Forelimb muscle (tissue), 1 donor: Measurements from ENCODE around the gene ACTR8. TPM values are rescaled to one million over a fixed set of nuclear protein-coding genes. Genes with fewer than 3 reads are reported as not detected.
"Not testable (repeated sequence)": the region's sequence is repeated elsewhere in the genome, so short reads cannot be mapped to it uniquely, and the experiment has no call there.

Experiments used
- DNase-seq: peaks from one replicate; pipeline ENCODE4 v3.0.0-alpha.2; 2013; ENCODE audit warnings: low read depth
- polyA plus RNA-seq: library from polyadenylated mRNA; unstranded; fragments of 120-200 nt; gene quantifications from one replicate; pipeline ENCODE4 v1.2.1, GENCODE V29; 2013; ENCODE audit not compliant: insufficient read length

ACTR8 gene, protein sequence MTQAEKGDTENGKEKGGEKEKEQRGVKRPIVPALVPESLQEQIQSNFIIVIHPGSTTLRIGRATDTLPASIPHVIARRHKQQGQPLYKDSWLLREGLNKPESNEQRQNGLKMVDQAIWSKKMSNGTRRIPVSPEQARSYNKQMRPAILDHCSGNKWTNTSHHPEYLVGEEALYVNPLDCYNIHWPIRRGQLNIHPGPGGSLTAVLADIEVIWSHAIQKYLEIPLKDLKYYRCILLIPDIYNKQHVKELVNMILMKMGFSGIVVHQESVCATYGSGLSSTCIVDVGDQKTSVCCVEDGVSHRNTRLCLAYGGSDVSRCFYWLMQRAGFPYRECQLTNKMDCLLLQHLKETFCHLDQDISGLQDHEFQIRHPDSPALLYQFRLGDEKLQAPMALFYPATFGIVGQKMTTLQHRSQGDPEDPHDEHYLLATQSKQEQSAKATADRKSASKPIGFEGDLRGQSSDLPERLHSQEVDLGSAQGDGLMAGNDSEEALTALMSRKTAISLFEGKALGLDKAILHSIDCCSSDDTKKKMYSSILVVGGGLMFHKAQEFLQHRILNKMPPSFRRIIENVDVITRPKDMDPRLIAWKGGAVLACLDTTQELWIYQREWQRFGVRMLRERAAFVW
- polyA plus RNA-seq = 24.6 TPM

DNA sequence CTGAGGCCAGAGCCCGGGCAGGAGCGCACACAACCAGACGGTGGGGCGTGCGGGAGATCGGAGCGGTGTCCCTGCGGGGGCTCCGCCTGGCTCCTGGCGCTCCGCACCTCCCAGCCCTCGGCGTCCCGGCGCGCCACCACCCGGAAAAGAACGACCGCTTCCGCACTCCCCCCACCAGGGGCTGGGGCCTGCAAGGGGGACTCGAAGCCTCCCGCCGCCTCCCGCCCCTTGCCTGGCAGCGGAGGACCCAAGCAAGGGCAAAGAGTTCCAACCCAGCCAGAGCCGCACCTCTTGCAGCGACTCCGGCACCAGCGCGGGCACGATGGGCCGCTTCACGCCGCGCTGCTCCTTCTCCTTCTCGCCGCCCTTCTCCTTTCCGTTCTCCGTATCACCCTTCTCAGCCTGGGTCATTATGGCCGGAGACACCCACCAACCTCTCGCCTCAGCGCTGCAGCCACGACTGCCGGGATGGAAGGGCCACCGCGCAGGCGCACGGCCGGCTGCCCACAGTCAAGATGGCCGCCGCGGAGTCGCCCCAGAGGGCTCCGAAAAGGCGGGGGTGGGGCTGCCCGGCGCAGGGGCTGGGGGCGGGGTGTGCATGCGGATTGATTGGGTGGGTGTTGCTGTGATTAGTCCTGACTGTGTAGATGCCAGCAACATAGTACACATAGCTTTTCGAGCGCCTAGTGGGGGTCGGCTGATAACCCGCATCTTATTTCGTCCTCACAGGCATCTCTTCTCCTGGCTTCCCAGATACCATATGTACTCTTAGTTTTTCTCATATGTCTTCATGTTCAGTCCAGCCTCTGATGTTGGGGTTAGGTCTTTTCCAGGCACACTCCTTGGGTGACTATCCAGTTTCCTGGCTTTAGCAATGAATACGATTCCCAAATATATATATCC, at the start of gene ACTR8:
Gene ACTR8 (minus strand): TSS at position 462 of the 903 bp plus-strand sequence. CDS start 51 bp downstream, at position 411.
- no peak for DNase-seq

DNA sequence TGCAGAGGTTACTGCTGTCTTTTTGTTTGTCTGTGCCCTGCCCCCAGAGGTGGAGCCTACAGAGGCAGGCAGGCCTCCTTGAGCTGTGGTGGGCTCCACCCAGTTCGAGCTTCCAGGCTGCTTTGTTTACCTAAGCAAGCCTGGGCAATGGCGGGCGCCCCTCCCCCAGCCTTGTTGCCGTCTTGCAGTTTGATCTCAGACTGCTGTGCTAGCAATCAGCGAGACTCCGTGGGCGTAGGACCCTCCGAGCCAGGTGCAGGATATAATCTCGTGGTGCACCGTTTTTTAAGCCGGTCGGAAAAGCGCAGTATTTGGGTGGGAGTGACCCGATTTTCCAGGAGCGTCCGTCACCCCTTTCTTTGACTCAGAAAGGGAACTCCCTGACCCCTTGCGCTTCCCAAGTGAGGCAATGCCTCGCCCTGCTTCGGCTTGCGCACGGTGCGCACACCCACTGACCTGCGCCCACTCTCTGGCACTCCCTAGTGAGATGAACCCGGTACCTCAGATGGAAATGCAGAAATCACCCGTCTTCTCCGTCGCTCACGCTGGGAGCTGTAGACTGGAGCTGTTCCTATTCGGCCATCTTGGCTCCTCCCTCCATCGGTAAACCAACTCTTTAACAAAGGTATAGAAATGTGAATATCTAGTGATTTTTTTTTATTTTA, 45.4 kb upstream of the ACTR8 start:
- not testable (repeated sequence) for DNase-seq

DNA sequence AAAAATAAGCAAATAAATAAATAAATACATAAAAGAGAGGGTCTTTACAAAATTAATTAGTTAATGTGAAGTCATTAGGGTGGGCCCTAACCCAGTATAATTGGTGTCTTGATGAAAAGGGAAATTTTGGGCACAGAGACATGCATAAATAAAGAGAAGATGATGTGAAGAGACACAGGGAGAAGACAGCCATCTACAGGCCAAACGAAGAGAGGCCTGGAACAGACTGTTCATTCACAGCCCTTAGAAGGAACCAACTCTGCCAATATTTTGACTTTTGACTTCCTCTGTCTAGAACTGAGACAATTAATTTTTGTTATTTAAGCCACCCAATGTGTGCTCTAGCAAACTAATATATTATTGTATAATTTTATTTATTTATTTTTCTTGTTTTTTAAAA, 39.3 kb upstream of the ACTR8 start:
- no peak for DNase-seq

DNA sequence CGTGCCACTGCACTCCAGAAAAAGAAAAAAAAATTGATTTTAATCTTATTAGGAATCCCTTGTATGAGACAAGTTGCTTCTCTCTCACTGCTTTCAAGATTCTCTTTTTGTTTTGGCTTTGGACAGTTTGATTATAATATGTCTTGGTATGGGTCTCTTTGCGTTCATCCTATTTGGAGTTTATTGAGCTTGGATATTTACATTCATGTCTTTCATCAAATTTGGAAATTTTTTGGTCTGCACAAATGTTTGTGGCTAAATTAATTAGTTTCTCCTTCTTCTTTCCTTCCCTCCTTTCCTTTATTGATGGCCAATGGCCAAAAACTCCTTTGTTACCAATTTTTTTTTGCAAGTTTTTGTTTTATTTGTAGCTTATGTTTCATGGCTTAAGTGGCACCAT, 37.8 kb upstream of the ACTR8 start:
- no peak for DNase-seq

DNA sequence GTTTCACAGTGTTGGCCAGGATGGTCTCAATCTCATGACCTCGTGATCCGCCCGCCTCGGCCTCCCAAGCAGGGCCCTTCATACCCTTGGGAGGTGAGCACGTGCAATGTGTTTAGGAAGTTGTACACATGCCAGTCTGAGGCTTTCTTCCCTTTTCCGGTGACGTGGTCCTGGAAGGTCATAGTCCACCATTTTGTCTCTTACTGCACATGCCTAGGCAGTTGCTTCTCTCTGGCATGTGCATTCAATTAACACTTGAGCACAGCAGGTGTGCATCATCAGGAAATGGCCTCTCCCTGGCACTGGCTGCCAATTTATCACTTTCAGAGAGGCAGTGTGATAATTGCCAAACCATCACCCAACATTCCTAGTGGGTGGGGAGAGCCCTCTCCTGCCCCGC, 31.4 kb upstream of the ACTR8 start:
- DNase-seq = no peak

DNA sequence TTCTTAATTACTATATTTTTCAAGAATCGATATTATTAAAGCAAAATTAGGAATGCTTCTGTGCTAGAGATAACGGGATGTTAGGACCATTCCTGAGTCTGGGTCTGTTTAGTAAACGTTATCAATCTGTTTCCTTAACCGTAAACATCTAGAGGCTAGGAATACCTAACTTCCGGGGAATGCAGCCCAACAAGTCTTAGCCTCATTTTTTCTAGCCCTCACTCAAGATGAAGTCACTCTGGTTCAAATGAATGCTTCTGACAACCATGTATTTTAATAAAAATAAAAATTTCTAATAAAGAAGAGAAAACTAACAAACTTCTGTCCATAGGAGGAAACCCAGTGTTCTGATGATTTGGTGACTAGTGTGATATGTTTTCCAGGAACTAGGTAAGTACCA, 20.8 kb upstream of the ACTR8 start:
- no peak for DNase-seq

DNA sequence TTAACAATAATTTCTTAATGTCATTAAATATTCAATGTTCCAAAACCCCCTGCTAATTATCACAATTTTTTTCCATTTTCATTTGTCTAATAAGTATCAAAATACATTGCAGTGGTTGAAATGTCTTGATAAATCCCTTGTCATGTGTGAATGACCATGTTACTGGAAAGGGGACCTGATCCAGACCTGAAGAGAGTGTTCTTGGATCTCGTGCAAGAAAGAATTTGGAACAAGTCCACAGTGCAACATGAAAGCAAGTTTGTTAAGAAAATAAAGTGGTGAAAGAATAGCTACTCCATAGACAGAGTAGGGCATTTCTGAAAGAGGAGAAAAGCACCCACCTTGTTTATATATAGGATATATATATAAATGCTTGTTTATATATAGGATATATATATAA, 20.1 kb upstream of the ACTR8 start:
- no peak for DNase-seq

DNA sequence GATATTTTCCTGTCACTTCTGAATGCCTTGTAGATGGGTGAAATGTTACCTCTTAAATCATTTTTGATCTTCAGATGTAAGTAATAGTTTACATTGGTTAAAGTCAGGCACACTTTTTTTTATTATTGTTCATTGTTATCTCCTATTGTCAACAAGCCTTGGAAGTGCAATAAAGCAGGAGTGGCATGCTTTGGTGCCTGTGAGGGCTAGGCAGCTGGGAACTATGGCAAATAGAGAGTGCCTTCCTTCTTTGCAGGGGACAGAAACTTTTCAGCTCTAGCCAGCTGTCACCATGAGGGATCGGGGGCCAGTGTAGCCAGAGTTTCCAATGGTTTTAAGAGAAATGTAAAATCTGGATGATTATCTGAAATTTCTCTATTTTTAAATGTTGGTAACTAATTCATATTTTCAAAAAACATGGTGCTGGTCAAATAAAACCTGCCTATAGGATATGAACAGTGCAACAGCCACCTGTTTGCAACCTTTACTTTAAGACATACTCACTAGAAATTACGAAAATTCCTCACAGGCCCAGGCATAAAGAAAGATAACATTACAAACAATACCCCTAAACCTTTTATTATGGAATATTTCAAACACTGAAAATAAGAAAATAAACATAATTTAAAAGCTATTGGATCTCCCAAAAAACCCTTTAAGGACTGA, 18.8 kb upstream of the ACTR8 start:
- DNase-seq = no peak

DNA sequence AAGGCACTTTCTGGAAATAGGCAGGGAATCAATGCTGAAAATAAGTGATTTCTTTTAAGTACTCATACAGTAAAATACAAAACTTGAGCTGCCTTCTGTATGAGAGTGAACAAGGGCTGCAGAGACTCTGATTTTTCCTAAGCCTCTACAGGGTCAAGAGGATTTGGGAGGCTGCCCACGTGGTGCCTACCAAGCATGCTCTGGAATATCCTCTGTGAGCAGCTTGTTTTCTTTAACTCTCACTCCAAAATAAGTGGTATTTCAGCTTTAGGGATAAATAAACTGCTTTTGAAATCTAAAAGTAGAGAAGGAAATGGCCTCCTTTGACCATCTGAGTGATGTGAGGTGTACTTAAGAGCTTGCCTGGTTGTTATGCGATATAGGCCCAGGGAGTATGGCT, 17.8 kb upstream of the ACTR8 start:
- DNase-seq = no peak

DNA sequence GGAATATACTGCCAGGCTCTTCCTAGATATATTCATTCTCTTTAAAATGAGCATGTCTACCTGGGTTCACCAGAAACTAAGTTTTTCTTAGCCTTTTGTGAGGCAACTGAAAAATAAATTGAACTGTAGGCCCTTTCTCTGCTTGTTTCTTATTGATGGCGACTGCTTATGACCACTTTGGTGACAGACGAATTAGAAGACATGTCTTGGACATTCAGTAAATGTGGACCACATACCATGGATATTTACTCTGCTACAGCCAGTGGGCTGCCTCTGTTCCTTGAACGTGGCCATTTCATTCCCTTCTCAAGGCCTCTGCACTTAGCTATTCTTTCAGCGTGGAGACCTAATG, 10.3 kb upstream of the ACTR8 start:
- no peak for DNase-seq

DNA sequence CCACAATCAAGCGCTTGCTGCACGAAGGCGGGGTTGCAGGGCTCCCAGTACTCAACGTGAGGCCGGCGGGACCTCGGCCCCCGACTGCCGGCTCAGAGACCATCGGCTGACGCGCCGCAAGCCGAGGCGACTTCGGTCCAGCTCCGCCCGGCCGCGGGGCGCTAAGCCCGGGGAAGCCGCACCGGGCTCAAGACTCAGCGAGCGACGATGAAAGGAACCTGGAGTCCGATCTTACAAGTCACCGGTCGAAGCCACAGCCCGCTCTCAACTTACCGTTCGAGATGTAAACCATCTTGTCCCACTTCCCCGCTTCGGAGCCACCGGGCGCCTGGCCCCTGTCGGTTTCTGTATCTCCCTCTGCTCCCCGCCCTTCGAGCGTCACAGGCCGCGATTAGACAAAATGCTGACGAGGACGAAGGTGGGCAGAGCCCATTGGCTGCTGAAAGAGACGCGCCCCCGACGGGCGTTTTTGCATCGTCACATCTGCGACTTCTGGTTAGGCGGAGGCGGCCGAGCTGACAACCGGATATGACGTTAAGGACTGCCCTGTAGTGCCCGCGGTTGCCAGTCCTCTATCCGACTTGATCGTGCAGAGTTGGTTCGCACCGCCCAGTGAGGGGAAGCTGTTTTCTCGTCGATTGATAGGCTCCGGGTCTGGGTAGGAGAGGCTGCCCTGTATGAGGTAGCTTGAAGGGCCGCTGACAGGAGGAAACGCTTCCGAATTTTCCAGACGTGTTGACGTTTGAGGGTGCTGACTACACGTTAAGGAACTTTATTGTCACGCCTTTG, 9.7 kb upstream of the ACTR8 start, which contains the start of gene SELENOK:
Gene SELENOK (minus strand): TSS at position 363 of the 789 bp plus-strand sequence.
- DNase-seq = peak; percentile 98

DNA sequence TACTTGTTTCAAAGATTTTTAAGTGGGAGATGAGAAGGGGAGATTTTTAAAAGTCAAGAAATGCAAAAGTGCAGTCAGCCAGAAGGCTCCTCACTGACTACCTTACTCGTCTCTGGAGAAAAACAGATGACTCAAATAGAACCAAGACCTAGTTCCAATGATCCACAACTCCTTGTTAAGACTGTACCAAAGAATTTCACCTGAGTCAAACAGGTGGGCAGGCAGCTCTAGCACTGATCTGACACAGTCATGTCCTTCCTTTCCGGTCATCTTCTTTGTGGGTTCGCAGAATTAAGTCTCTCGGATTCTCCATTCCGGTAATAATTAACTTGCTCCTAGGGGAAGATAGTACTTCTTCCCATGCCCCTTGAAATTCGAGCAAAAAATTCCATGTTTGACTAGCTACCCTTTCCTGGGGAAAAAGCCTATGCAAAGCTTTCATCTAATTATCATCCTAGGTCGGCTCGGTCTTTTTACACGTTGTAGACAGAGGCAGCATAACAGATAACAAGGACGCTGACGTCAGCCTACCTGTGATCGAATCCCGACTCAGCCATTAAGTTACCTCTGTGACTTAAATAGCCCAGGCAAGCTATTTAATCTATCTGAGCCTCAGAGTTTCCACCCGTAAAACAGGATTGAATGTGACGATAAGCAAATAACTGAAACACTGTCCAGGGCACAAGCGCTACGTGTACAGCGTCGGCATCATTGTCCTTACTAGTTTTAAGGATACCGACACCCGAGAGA, 8.9 kb upstream of the ACTR8 start:
- no peak for DNase-seq

DNA sequence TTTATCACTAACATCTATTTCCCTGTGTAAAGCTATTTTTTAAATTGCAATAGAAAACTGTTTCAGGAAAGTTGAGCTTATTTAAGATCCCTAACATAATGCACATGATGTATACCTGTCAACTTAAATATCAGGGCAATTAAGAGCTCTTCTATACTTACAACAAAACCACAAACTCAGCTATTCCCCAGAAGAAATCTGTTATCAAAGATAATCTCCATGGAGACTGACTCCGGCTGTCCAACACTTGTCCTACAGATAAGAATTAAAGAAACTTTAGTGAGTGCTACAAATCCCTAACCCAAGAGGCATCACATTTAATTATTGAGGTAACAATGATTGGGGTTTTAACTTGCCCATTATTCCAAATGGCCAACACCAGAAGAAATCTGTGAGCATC, 6.3 kb upstream of the ACTR8 start:
- no peak for DNase-seq

DNA sequence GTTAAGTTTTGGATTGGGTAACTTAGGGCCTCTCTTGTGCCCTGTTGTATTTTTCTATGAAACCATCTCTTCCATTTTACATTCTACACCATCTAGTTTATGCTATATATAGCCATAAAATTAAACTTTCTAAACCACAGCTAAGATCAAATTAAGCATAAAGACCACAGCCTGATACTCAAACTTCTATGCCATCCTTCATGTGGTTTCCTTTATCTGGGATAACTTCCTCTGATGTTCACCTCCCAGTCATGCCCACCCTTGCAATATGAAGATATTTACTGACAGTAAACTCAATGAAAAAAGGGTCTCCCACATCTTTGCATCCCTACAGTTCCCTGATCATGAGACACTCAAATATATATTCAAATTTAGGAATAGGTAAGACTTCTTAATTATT, 5.5 kb upstream of the ACTR8 start:
- DNase-seq = no peak

DNA sequence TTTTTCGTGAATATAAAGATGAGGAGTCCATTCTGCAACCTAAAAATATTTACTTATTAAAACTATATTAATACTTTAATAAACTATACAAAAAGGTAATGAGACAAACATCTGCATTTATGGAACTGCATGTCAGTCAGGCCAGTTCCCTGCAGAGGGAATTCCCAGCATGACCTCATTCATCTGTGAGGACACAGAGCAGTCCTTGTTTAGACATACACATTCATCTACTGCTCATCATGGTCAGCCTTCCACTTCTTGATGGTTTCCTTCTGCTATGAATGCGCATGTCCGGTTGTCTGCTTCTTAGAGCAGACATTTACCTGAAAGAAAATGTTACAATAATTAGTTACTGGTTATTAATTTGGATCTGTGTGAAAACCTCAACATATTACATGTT, 3.3 kb upstream of the ACTR8 start:
- no peak for DNase-seq

DNA sequence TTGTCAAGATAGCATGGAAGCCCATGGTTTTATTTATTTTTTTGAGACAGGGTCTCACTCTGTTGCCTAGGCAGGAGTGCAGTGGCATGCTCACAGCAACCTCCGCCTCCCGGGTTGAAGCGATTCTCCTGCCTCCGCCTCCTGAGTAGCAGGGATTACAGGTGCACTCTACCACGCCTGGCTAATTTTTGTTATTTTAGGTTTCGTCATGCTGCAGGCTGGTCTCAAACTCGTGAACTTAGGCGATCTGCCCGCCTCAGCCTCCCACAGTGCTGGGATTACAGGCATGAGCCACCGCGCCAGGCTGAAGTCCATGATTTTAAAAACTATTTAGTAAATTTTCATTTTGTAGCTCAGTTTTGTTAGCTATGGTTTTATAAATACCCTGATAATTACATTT, 2.7 kb upstream of the ACTR8 start:
- no peak for DNase-seq

DNA sequence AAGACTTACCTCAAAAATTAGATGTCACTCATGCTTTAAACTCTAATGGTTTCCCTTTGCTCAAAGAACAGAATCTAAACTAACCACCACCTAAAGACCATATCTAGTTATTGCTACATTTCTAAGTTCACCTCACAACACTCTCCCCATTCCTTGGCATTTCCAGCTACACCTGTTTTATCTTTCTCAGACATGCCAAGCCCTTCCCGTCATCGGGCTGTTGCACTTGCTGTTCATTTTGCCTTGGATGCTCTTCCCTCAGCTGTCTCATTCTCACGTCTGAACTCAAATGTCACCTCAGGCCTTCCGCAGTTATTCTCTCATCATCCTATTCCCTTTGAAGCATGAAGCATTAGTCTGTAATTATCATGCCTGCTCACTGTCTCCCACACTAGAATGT, 1.1 kb upstream of the ACTR8 start:
- DNase-seq = no peak

DNA sequence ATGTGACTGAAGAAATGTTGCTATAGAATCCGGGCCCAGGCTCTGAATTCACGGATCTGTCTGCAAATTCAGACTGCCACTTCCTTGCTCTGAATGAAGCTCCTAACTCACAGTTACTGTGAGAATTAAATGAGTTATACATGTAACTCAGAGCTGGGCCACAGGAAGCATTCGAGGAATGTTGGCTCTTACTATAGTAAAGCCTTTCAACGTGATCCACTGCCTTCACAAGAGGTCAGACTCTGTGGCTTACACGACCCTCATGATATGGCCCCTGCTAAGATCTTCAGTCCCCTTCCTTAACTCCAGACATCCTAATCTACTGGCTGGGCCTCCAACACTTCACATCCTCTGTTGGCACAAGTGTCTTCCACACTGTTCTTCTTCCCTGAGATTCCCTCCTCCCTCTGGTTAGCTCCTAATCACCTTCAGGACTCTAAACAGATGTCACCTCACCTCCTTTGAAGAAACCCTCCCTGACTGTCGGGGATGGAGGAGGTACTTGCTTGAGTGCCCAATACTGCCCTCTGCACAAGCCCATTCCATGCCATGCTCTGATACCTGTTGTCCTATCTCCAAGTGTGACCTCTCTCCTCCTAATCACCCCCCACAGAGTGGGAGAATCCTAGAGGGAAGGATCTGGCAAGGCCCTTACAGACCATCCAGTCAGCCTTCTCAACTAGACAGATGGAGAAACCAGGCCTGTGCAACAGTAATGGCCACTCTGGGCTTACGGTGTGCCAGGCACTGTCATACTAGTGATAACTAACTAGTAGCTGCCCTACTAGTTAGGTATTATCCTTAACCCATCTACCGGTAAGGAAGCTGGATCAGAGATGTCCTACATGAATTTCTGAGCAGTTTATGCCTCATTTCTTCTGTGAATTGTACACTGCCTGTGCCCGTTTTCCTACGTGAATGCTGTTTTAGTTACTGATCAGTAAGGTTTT, 1.3 kb downstream of the ACTR8 start:
- DNase-seq = no peak
